Type B pancreatic cell (in vitro differentiated cells): ENCODE results near the gene SMIM44. TPM values are rescaled to one million over a fixed set of nuclear protein-coding genes. Genes with fewer than 3 reads are reported as not detected.

ENCODE experiments used
- DNase-seq: peaks from one replicate; pipeline ENCODE4 v3.0.0; 2021; ENCODE audit warnings: mixed read lengths; ENCODE audit not compliant: unreplicated experiment; ENCODE audit errors: extremely low spot score
- H3K27ac Mint-ChIP-seq: 2 replicates; pipeline ENCODE4 v1.8.0; 2021; ENCODE audit warnings: mild to moderate bottlenecking, mixed read lengths
- H3K27me3 Mint-ChIP-seq: 2 replicates; pipeline ENCODE4 v1.8.0; 2021; ENCODE audit warnings: mixed read lengths
- H3K36me3 Mint-ChIP-seq: 2 replicates; pipeline ENCODE4 v1.8.0; 2021; ENCODE audit warnings: mixed read lengths
- H3K4me1 Mint-ChIP-seq: one replicate; pipeline ENCODE4 v1.8.0; 2021; ENCODE audit warnings: mixed read lengths; ENCODE audit not compliant: unreplicated experiment
- H3K4me3 Mint-ChIP-seq: 2 replicates; pipeline ENCODE4 v1.8.0; 2021; ENCODE audit warnings: mild to moderate bottlenecking, mixed read lengths
- H3K9me3 Mint-ChIP-seq: 2 replicates; pipeline ENCODE4 v1.8.0; 2021; ENCODE audit warnings: mixed read lengths
- CTCF ChIP-seq: fragments of 200-600 bp; sonication (generic); conservative IDR thresholded peaks from 2 replicates; pipeline ENCODE4 v1.5.0; 2021; ENCODE audit warnings: antibody characterized with exemption, mild to moderate bottlenecking
- total RNA-seq: library from RNA; stranded (reverse); gene quantifications from 2 replicates; pipeline ENCODE4 v1.2.1, GENCODE V29; 2021; ENCODE audit warnings: low replicate concordance

SMIM44 gene
- total RNA-seq, 1 donor from 2014 or later = not detected

- TF ChIP-seq CTCF = no peak
- Mint-ChIP-seq H3K27me3 (peaks cover 40% of the 10 kb centered on the region), H3K36me3 (no peaks in the 10 kb centered on the region), H3K4me3 (no peak overlapping the region), H3K9me3 (no peaks in the 10 kb centered on the region), H3K4me1 (no peaks in the 10 kb centered on the region), H3K27ac (no peak overlapping the region)
- no peak for DNase-seq
Measured at GRCh38 chr19:3470500-3471128, 12.6 kb downstream of the SMIM44 start.

GRCh38 chr19:3469638-3470499 is 13.4 kb downstream of the SMIM44 start:
- H3K9me3 Mint-ChIP-seq = no peaks in the 10 kb centered on the region
- no peak overlapping the region for H3K27ac Mint-ChIP-seq
- peaks cover 47% of the 10 kb centered on the region for H3K27me3 Mint-ChIP-seq
- H3K4me1 Mint-ChIP-seq = no peaks in the 10 kb centered on the region
- DNase-seq = no peak
- H3K4me3 Mint-ChIP-seq = no peak overlapping the region
- no peak for TF ChIP-seq CTCF
- no peaks in the 10 kb centered on the region for H3K36me3 Mint-ChIP-seq

- Mint-ChIP-seq H3K9me3 (no peaks in the 10 kb centered on the region), H3K36me3 (no peaks in the 10 kb centered on the region), H3K4me3 (no peak overlapping the region), H3K27ac (no peak overlapping the region), H3K27me3 (peaks cover 46% of the 10 kb centered on the region), H3K4me1 (no peaks in the 10 kb centered on the region)
- no peak for TF ChIP-seq CTCF
- no peak for DNase-seq
Measured at GRCh38 chr19:3468211-3468610, 15.0 kb downstream of the SMIM44 start.

GRCh38 chr19:3467437-3468198 is 15.6 kb downstream of the SMIM44 start:
- Mint-ChIP-seq H3K4me1 (peaks cover 4% of the 10 kb centered on the region), H3K9me3 (no peaks in the 10 kb centered on the region), H3K27me3 (peaks cover 50% of the 10 kb centered on the region), H3K27ac (no peak overlapping the region), H3K4me3 (no peak overlapping the region), H3K36me3 (peaks cover 3% of the 10 kb centered on the region)
- no peak for TF ChIP-seq CTCF
- DNase-seq = no peak

GRCh38 chr19:3466635-3467034 is 16.6 kb downstream of the SMIM44 start:
- Mint-ChIP-seq H3K4me3 (no peak overlapping the region), H3K36me3 (peaks cover 5% of the 10 kb centered on the region), H3K9me3 (no peaks in the 10 kb centered on the region), H3K4me1 (peaks cover 5% of the 10 kb centered on the region), H3K27ac (no peak overlapping the region), H3K27me3 (peaks cover 56% of the 10 kb centered on the region)
- TF ChIP-seq CTCF = no peak
- no peak for DNase-seq
